ENCODE results near the gene MESP2.

The MESP2 gene

GRCh38 chr15:89743011-89743410, 33.1 kb upstream of the MESP2 start:
- TF ChIP-seq CTCF (IDR thresholded peaks at IDR 0.05; ENCODE audit: insufficient read depth, low read length) (no peak), POLR2AphosphoS5 (IDR thresholded peaks at IDR 0.05; ENCODE audit: low read depth) (no peak), REST (IDR thresholded peaks at IDR 0.05; ENCODE audit: insufficient replicate concordance, low read depth) (no peak), SPI1 (IDR thresholded peaks at IDR 0.05; ENCODE audit: borderline replicate concordance, low read depth) (no peak)
- H3K27ac ChIP-seq (replicated peaks): no peak overlapping the region
- H3K4me3 ChIP-seq (replicated peaks; ENCODE audit: insufficient read depth, low read length): no peak overlapping the region
- no peaks in the 10 kb centered on the region for H3K27me3 ChIP-seq (ENCODE audit: insufficient read depth, poor library complexity, severe bottlenecking)
- DNase-seq (ENCODE audit: low read depth in 1 of 2, low spot score in 1 of 2): no peak

DNA sequence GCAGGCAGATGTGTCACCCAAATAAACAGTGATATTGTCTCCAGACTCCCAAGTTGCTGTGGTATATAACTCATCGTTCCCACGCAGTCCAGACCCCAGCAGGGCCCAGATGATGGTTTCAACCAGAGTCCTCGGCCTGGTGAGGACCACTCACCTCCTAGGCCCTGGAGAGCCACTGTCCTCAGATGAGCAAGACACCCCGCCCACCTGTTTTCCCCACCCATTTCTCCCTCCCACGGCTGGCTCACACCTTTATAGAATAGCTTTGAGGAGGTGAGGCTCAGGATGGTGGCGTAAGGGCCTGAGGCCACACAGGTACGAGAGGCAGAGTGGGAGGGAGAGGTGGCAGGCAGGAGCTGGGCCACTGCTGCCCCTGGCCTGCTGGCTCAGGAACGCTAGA, 32.5 kb upstream of the MESP2 start:
- no peak for DNase-seq (ENCODE audit: low read depth in 1 of 2, low spot score in 1 of 2)
- TF ChIP-seq REST (IDR thresholded peaks at IDR 0.05; ENCODE audit: insufficient replicate concordance, low read depth) (no peak), CTCF (IDR thresholded peaks at IDR 0.05; ENCODE audit: insufficient read depth, low read length) (no peak), GABPA (IDR thresholded peaks at IDR 0.05; ENCODE audit: low read depth) (no peak), POLR2AphosphoS5 (IDR thresholded peaks at IDR 0.05; ENCODE audit: low read depth) (no peak), SPI1 (IDR thresholded peaks at IDR 0.05; ENCODE audit: borderline replicate concordance, low read depth) (no peak)
- Histone ChIP-seq H3K27ac (replicated peaks) (no peak overlapping the region), H3K4me3 (replicated peaks; ENCODE audit: insufficient read depth, low read length) (no peak overlapping the region), H3K27me3 (ENCODE audit: insufficient read depth, poor library complexity, severe bottlenecking) (no peaks in the 10 kb centered on the region)

DNA sequence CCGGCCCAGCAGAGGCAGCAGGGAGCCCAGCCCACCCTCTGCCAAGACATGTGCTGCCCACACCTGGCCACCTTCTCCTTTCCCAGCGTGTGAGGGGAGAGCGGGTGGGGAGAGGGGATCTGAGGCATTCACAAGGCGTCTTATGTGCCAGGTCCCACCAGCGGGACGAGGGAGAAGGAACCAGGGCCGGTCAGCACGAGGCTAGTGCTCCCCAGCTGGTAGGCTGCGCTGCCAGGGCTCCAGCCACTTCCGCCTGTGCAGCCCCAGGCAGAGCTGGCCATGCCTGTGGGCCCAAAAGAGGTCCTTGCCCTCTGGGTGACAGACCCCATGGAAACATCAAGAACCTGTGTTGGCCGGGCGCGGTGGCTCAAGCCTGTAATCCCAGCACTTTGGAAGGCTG, 31.0 kb upstream of the MESP2 start:
- H3K27me3 ChIP-seq (ENCODE audit: insufficient read depth, poor library complexity, severe bottlenecking): no peaks in the 10 kb centered on the region
- H3K4me3 ChIP-seq (replicated peaks; ENCODE audit: insufficient read depth, low read length): no peak overlapping the region
- H3K27ac ChIP-seq (replicated peaks): no peak overlapping the region
- no peak for DNase-seq (ENCODE audit: low read depth in 1 of 2, low spot score in 1 of 2)
- no peak for TF ChIP-seq SPI1 (IDR thresholded peaks at IDR 0.05; ENCODE audit: borderline replicate concordance, low read depth)
- no peak for TF ChIP-seq CTCF (IDR thresholded peaks at IDR 0.05; ENCODE audit: insufficient read depth, low read length)
- no peak for TF ChIP-seq REST (IDR thresholded peaks at IDR 0.05; ENCODE audit: insufficient replicate concordance, low read depth)
- no peak for TF ChIP-seq GABPA (IDR thresholded peaks at IDR 0.05; ENCODE audit: low read depth)
- no peak for TF ChIP-seq POLR2AphosphoS5 (IDR thresholded peaks at IDR 0.05; ENCODE audit: low read depth)
